ENCODE data around the gene SOX8. TPM values are rescaled to one million over a fixed set of nuclear protein-coding genes. Genes with fewer than 3 reads are reported as not detected.

Gene SOX8
- total RNA-seq, 1 donor from 2014 or later, result 0.98 TPM

DNA sequence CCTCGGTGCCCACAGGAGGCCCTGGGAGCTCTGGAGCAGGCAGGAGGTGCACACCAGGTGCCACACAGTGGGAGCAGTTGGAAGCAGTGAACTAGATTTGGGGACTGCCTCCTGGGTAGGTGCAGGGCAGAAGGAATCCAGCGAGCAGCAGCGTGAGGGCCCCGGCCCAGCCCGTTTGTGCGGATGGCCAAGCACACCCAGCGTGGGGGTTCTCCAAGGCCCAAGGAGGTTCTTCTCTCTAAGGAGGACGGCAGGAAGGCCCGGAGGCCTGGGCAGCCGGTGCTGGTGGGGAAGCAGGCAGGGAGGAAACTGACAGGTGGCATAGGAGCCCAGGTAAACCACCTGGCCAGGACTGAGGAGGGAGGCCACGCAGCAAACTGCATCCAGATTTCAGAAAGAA is 17.0 kb downstream of the SOX8 start:
- Mint-ChIP-seq H3K27ac (ENCODE audit: unreplicated experiment) (no peak overlapping the region), H3K4me1 (ENCODE audit: low read depth, unreplicated experiment) (peaks cover 1% of the 10 kb centered on the region), H3K4me3 (ENCODE audit: unreplicated experiment) (no peak overlapping the region), H3K9me3 (ENCODE audit: unreplicated experiment) (peaks cover 6% of the 10 kb centered on the region), H3K36me3 (ENCODE audit: low read depth, unreplicated experiment) (no peaks in the 10 kb centered on the region), H3K27me3 (ENCODE audit: low read depth, unreplicated experiment) (peaks cover 26% of the 10 kb centered on the region)
- Histone ChIP-seq H3K4me2 (ENCODE audit: low read length) (no peak overlapping the region), H3K79me2 (ENCODE audit: insufficient read depth, low read length) (no peaks in the 10 kb centered on the region), H3K9me3 (ENCODE audit: insufficient read depth, low read depth, low read length) (peaks cover 35% of the 10 kb centered on the region), H3K27me3 (ENCODE audit: insufficient read depth, low read length) (peaks cover 44% of the 10 kb centered on the region), H4K20me1 (ENCODE audit: insufficient read depth, low read length) (peaks cover 22% of the 10 kb centered on the region), H3K9ac (ENCODE audit: low read length) (no peak overlapping the region), H3K4me1 (ENCODE audit: insufficient read depth, low read length) (peaks cover 18% of the 10 kb centered on the region), H3K27ac (ENCODE audit: low read depth, low read length) (no peak overlapping the region), H2AFZ (ENCODE audit: low read depth, low read length) (no peak overlapping the region), H3K4me3 (ENCODE audit: insufficient read depth, low read depth, low read length) (no peak overlapping the region), H3K36me3 (ENCODE audit: insufficient read depth, low read length) (no peaks in the 10 kb centered on the region)
- no peak for DNase-seq (ENCODE audit: low read depth)
- no peak for FAIRE-seq
- TF ChIP-seq EZH2 (IDR thresholded peaks at IDR 0.05; ENCODE audit: insufficient read depth, low read length), result no peak
- TF ChIP-seq, protein P1, sequence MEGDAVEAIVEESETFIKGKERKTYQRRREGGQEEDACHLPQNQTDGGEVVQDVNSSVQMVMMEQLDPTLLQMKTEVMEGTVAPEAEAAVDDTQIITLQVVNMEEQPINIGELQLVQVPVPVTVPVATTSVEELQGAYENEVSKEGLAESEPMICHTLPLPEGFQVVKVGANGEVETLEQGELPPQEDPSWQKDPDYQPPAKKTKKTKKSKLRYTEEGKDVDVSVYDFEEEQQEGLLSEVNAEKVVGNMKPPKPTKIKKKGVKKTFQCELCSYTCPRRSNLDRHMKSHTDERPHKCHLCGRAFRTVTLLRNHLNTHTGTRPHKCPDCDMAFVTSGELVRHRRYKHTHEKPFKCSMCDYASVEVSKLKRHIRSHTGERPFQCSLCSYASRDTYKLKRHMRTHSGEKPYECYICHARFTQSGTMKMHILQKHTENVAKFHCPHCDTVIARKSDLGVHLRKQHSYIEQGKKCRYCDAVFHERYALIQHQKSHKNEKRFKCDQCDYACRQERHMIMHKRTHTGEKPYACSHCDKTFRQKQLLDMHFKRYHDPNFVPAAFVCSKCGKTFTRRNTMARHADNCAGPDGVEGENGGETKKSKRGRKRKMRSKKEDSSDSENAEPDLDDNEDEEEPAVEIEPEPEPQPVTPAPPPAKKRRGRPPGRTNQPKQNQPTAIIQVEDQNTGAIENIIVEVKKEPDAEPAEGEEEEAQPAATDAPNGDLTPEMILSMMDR (IDR thresholded peaks at IDR 0.05; ENCODE audit: insufficient read depth, low read depth, low read length), result no peak

- H4K20me1 ChIP-seq (ENCODE audit: insufficient read depth, low read length), result peaks cover 31% of the 10 kb centered on the region
- H3K4me3 ChIP-seq (ENCODE audit: insufficient read depth, low read depth, low read length), result no peak overlapping the region
- H3K9ac ChIP-seq (ENCODE audit: low read length), result no peak overlapping the region
- H3K36me3 ChIP-seq (ENCODE audit: insufficient read depth, low read length), result no peaks in the 10 kb centered on the region
- peaks cover 31% of the 10 kb centered on the region for H3K9me3 ChIP-seq (ENCODE audit: insufficient read depth, low read depth, low read length)
- no peak overlapping the region for H3K4me2 ChIP-seq (ENCODE audit: low read length)
- H3K79me2 ChIP-seq (ENCODE audit: insufficient read depth, low read length), result no peaks in the 10 kb centered on the region
- H2AFZ ChIP-seq (ENCODE audit: low read depth, low read length), result no peak overlapping the region
- Mint-ChIP-seq H3K9me3 (ENCODE audit: unreplicated experiment) (peaks cover 6% of the 10 kb centered on the region), H3K27me3 (ENCODE audit: low read depth, unreplicated experiment) (peaks cover 23% of the 10 kb centered on the region), H3K4me1 (ENCODE audit: low read depth, unreplicated experiment) (peaks cover 4% of the 10 kb centered on the region), H3K27ac (ENCODE audit: unreplicated experiment) (no peak overlapping the region), H3K36me3 (ENCODE audit: low read depth, unreplicated experiment) (no peaks in the 10 kb centered on the region), H3K4me3 (ENCODE audit: unreplicated experiment) (no peak overlapping the region)
- DNase-seq (ENCODE audit: low read depth) (no peak), FAIRE-seq (no peak)
- no peak overlapping the region for H3K27ac ChIP-seq (ENCODE audit: low read depth, low read length)
- H3K27me3 ChIP-seq (ENCODE audit: insufficient read depth, low read length), result peaks cover 44% of the 10 kb centered on the region
- H3K4me1 ChIP-seq (ENCODE audit: insufficient read depth, low read length), result peaks cover 25% of the 10 kb centered on the region
- TF ChIP-seq, protein P1 (IDR thresholded peaks at IDR 0.05; ENCODE audit: insufficient read depth, low read depth, low read length), result no peak
- TF ChIP-seq EZH2 (IDR thresholded peaks at IDR 0.05; ENCODE audit: insufficient read depth, low read length), result no peak
Observed at GRCh38 chr16:999677-1000076, 18.1 kb downstream of the SOX8 start.

GRCh38 chr16:1000608-1001007 is 19.0 kb downstream of the SOX8 start:
- H3K27ac ChIP-seq (ENCODE audit: low read depth, low read length), result no peak overlapping the region
- TF ChIP-seq, protein P1 (IDR thresholded peaks at IDR 0.05; ENCODE audit: insufficient read depth, low read depth, low read length), result no peak
- no peak for TF ChIP-seq EZH2 (IDR thresholded peaks at IDR 0.05; ENCODE audit: insufficient read depth, low read length)
- DNase-seq (ENCODE audit: low read depth), result no peak
- peaks cover 22% of the 10 kb centered on the region for H3K9me3 ChIP-seq (ENCODE audit: insufficient read depth, low read depth, low read length)
- no peak overlapping the region for H3K9ac ChIP-seq (ENCODE audit: low read length)
- H3K4me1 ChIP-seq (ENCODE audit: insufficient read depth, low read length), result peaks cover 25% of the 10 kb centered on the region
- H3K36me3 ChIP-seq (ENCODE audit: insufficient read depth, low read length), result no peaks in the 10 kb centered on the region
- Mint-ChIP-seq H3K9me3 (ENCODE audit: unreplicated experiment) (no peaks in the 10 kb centered on the region), H3K4me3 (ENCODE audit: unreplicated experiment) (no peak overlapping the region), H3K36me3 (ENCODE audit: low read depth, unreplicated experiment) (no peaks in the 10 kb centered on the region), H3K4me1 (ENCODE audit: low read depth, unreplicated experiment) (peaks cover 4% of the 10 kb centered on the region), H3K27ac (ENCODE audit: unreplicated experiment) (no peak overlapping the region), H3K27me3 (ENCODE audit: low read depth, unreplicated experiment) (peaks cover 17% of the 10 kb centered on the region)
- no peak overlapping the region for H3K4me3 ChIP-seq (ENCODE audit: insufficient read depth, low read depth, low read length)
- peaks cover 31% of the 10 kb centered on the region for H4K20me1 ChIP-seq (ENCODE audit: insufficient read depth, low read length)
- no peaks in the 10 kb centered on the region for H3K79me2 ChIP-seq (ENCODE audit: insufficient read depth, low read length)
- no peak overlapping the region for H3K4me2 ChIP-seq (ENCODE audit: low read length)
- no peak for FAIRE-seq
- H2AFZ ChIP-seq (ENCODE audit: low read depth, low read length), result no peak overlapping the region
- peaks cover 44% of the 10 kb centered on the region for H3K27me3 ChIP-seq (ENCODE audit: insufficient read depth, low read length)
